Common myeloid progenitor, CD34-positive (primary cell): ENCODE data around the gene TIGD3.

Experiments used
- CTCF ChIA-PET: fragments of 350-600 bp; sonication (Branson Sonifier 250); formaldehyde crosslinking; loops from one replicate; lab custom pipeline; 2021; ENCODE audit warnings: antibody characterized with exemption; lab: Charles Lee
- POLR2A ChIA-PET: fragments of 350-600 bp; sonication (Branson Sonifier 250); formaldehyde crosslinking; loops from one replicate; lab custom pipeline; 2021; ENCODE audit warnings: antibody characterized with exemption; lab: Charles Lee
- DNase-seq, 3 donors: peaks; one replicate each; pipeline versions ENCODE4 v3.0.0 to v3.0.0-alpha.2; 2013
- H3K27ac ChIP-seq, 2 experiments: 1 replicate in 1 of 2; 2 replicates in 1 of 2; pipeline ENCODE4 v1.7.0; 2013; ENCODE audit warnings: inconsistent platforms in 2 of 2, low read length in 2 of 2, mild to moderate bottlenecking in 2 of 2, low read depth in 1 of 2, moderate library complexity in 1 of 2; ENCODE audit not compliant: severe bottlenecking in 2 of 2, insufficient read depth in 1 of 2, poor library complexity in 1 of 2
- H3K27me3 ChIP-seq, 5 experiments: replicated peaks in 2 of 5; 1 replicate in 3 of 5; 2 replicates in 2 of 5; pipeline versions ENCODE4 v1.6.1 to v1.7.0; 2013; ENCODE audit warnings: low read length in 4 of 5, mild to moderate bottlenecking in 2 of 5, moderate library complexity in 2 of 5, inconsistent platforms in 1 of 5; ENCODE audit not compliant: insufficient read depth in 5 of 5, control insufficient read depth in 4 of 5
- H3K36me3 ChIP-seq, 4 experiments: 1 replicate in 2 of 4; 2 replicates in 2 of 4; pipeline versions ENCODE4 v1.6.1 to v1.7.0; 2013; ENCODE audit warnings: low read length in 3 of 4, control low read depth in 1 of 4, mild to moderate bottlenecking in 1 of 4; ENCODE audit not compliant: control insufficient read depth in 4 of 4, insufficient read depth in 4 of 4
- H3K4me1 ChIP-seq, 4 experiments: 1 replicate in 3 of 4; 2 replicates in 1 of 4; pipeline versions ENCODE4 v1.6.1 to v1.7.1; 2013; ENCODE audit warnings: low read length in 3 of 4, mild to moderate bottlenecking in 3 of 4, control low read depth in 1 of 4, inconsistent platforms in 1 of 4, moderate library complexity in 1 of 4; ENCODE audit not compliant: control insufficient read depth in 4 of 4, insufficient read depth in 4 of 4; ENCODE audit errors: control extremely low read depth in 1 of 4
- H3K4me3 ChIP-seq, 7 experiments: 1 replicate in 4 of 7; 2 replicates in 3 of 7; pipeline versions ENCODE4 v1.5.1 to v1.7.0; 2013; ENCODE audit warnings: mild to moderate bottlenecking in 7 of 7, low read length in 6 of 7, moderate library complexity in 6 of 7, inconsistent platforms in 2 of 7, low read depth in 2 of 7, control low read depth in 1 of 7; ENCODE audit not compliant: insufficient read depth in 4 of 7, control insufficient read depth in 1 of 7; ENCODE audit errors: extremely low read depth in 1 of 7
- H3K9me3 ChIP-seq, 5 experiments: 1 replicate in 4 of 5; 2 replicates in 1 of 5; pipeline versions ENCODE4 v1.6.1 to v1.7.1; 2013; ENCODE audit warnings: low read length in 4 of 5, mild to moderate bottlenecking in 2 of 5, inconsistent platforms in 1 of 5, low read depth in 1 of 5, moderate library complexity in 1 of 5; ENCODE audit not compliant: control insufficient read depth in 4 of 5, insufficient read depth in 2 of 5; ENCODE audit errors: control extremely low read depth in 1 of 5
- WGBS: methylation state at CpG from one replicate; pipeline ENCODE4 v1.1.5; 2013; ENCODE audit not compliant: insufficient coverage; 5-methylcytosine and 5-hydroxymethylcytosine counted together

Gene TIGD3

DNA sequence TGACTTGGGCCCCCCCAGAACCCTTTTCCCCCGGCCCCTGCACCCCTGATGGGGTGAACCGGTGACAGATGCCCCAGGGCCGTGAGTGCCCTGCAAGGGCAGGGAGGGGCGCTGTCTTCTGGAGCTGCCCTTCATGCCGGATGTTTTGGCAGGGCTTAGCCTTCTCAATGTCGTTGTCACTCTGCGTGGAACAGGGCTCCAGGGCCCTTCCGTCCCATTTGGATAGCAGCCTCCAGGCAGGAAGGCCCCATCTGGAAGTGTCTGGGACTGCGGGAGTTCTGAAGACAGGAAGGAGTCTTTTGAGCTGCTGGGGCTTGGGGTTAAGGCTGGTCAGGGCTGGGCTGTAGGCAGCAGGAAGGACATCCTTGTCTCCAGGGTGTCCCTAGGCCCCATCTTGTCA lies 36.4 kb downstream of the TIGD3 start:
- ChIA-PET CTCF (interaction anchor here (1.2 to 2.9 kb wide), 4 partner anchors 15 to 43 kb away, joined by 3 to 7 read pairs (median 4); no protein-coding TSS in a partner anchor), POLR2A (interaction anchor here (0.8 to 1.2 kb wide), 2 partner anchors 12 to 31 kb away, joined by 3 read pairs; no protein-coding TSS in a partner anchor)
- Histone ChIP-seq H3K9me3 (no peaks in the 10 kb centered on the region), H3K27me3 (no peaks in the 10 kb centered on the region), H3K4me3 (no peak overlapping the region), H3K36me3 (peaks cover 0 to 52% (median 34%) of the 10 kb centered on the region in 4 experiments), H3K27ac (no peak overlapping the region), H3K4me1 (peaks cover 3 to 41% (median 39%) of the 10 kb centered on the region in 4 experiments)
- 96% methylated on average over 9 of the region's 9 CpGs for WGBS
- no peak for DNase-seq

DNA sequence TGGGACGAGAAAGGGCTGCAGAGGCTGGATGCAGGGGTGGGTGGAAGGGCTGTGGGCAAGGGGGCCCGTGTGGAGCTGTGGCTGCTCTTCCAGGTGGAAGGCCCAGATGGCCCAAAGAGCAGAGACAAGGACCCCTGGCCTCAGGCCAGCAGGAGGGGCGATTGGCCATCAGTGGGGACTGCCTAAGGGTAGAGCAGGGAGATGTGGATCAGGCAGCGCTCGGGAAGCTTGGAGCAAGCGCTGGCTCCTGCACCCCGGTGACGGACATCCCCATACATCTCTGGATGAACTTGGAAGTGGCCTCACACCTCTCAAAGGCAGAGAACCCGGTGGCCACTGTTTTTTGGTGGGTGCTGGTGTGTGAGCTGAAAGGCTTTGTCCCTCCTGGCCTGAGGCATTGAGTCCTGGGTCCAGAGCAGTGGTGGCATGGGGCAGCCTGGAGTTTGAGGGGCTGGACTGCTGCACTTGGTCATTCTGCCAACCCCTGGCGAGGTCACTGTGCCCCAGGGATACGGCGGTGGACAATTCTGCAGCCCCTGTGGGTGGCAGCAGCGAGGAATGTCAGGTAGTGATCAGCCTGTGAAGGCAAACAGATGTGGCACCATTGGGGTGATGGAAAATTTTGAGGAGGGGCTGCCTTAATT lies 37.8 kb downstream of the TIGD3 start:
- POLR2A ChIA-PET = no interaction called here
- no peak overlapping the region for H3K27ac ChIP-seq

GRCh38 chr11:65392899-65393298 lies 38.3 kb downstream of the TIGD3 start:
- WGBS = 84% methylated on average over 5 of the region's 5 CpGs
- peaks cover 0 to 63% (median 45%) of the 10 kb centered on the region in 4 experiments for H3K36me3 ChIP-seq
- no peaks in the 10 kb centered on the region for H3K9me3 ChIP-seq
- H3K27me3 ChIP-seq = no peaks in the 10 kb centered on the region
- no peak overlapping the region for H3K27ac ChIP-seq
- ChIA-PET POLR2A (no interaction called here), CTCF (interaction anchor here (1.1 to 2.9 kb wide), 4 partner anchors 11 to 35 kb away, joined by 3 to 7 read pairs (median 3); no protein-coding TSS in a partner anchor)
- no peak overlapping the region for H3K4me3 ChIP-seq
- no peak for DNase-seq
- peaks cover 0 to 26% (median 24%) of the 10 kb centered on the region in 4 experiments for H3K4me1 ChIP-seq

More for the DNA sequence above, 37.8 kb downstream of the TIGD3 start:
- no peak overlapping the region for H3K4me3 ChIP-seq
- DNase-seq = no peak
- no peaks in the 10 kb centered on the region for H3K27me3 ChIP-seq
- peaks cover 0 to 59% (median 42%) of the 10 kb centered on the region in 4 experiments for H3K36me3 ChIP-seq
- CTCF ChIA-PET = interaction anchor here (0.9 to 2.9 kb wide), 4 partner anchors 10 to 63 kb away, joined by 3 to 7 read pairs (median 3); no protein-coding TSS in a partner anchor
- WGBS = 86% methylated on average over 7 of the region's 13 CpGs
- H3K4me1 ChIP-seq = peaks cover 0 to 29% (median 28%) of the 10 kb centered on the region in 4 experiments
- no peaks in the 10 kb centered on the region for H3K9me3 ChIP-seq

DNA sequence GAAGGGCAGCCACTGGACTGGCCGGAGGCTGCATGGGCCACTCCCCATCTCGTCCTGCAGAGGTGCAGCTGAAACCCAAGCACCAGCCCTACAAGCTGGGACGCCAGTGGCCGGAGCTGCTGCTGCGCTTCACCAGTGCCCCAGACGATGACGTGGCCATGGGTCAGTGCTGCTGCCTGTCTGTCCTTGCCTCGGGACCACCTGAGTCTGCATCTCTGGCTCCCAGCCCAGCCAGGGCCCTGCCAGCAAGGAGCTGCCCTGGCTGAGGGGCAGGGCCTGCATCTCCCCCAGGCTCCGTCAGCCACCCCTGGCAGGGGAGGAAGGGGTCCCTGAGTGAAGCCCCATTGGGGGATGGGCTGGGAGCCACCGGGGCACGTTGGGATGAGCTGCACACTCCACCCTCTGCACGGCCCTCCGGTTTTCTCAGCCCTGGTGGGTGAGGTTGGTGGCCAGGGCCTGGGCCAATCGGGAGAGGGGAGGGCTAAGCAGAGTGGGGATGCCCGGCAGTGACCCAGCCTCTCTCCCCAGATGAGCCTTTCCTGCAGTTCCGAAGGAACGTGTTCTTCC lies 39.0 kb downstream of the TIGD3 start:
- Histone ChIP-seq H3K4me1 (peaks cover 0 to 19% (median 17%) of the 10 kb centered on the region in 4 experiments), H3K27me3 (no peaks in the 10 kb centered on the region), H3K4me3 (no peak overlapping the region), H3K36me3 (peaks cover 0 to 70% (median 48%) of the 10 kb centered on the region in 4 experiments), H3K27ac (no peak overlapping the region), H3K9me3 (no peaks in the 10 kb centered on the region)
- 87% methylated on average over 11 of the region's 17 CpGs for WGBS
- ChIA-PET CTCF (interaction anchor here (0.7 to 2.9 kb wide), 6 partner anchors 11 to 125 kb away, joined by 3 to 7 read pairs (median 3); partner anchors contain the start of gene SLC25A45), POLR2A (no interaction called here)
- no peak for DNase-seq

DNA sequence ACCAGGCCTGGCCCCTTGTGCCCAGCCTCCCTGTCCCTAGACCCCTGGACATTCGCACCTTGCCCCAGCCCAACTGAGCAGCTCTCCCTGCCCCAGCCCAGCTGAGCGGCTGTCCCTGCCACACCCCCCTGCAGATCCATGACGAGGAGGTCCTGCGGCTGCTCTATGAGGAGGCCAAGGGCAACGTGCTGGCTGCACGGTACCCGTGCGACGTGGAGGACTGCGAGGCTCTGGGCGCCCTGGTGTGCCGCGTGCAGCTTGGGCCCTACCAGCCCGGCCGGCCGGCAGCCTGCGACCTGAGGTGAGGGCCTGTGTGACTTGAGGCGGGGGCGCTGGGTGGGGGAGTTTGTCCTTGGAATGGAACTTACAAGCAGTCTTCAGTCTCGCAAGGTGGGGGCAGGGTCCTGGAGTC lies 39.6 kb downstream of the TIGD3 start:
- ChIA-PET POLR2A (no interaction called here), CTCF (interaction anchor here (0.7 to 1.3 kb wide), 4 partner anchors 11 to 124 kb away, joined by 3 read pairs; partner anchors contain the start of gene SLC25A45)
- Histone ChIP-seq H3K27ac (no peak overlapping the region), H3K27me3 (no peaks in the 10 kb centered on the region), H3K4me1 (peaks cover 0 to 15% (median 12%) of the 10 kb centered on the region in 4 experiments), H3K9me3 (no peaks in the 10 kb centered on the region), H3K36me3 (peaks cover 0 to 72% (median 48%) of the 10 kb centered on the region in 4 experiments), H3K4me3 (no peak overlapping the region)
- no peak for DNase-seq
- WGBS = 100% methylated on average over 17 of the region's 20 CpGs

GRCh38 chr11:65395961-65396530 lies 41.5 kb downstream of the TIGD3 start:
- Histone ChIP-seq H3K4me3 (no peak overlapping the region), H3K27ac (no peak overlapping the region), H3K36me3 (peaks cover 0 to 79% (median 53%) of the 10 kb centered on the region in 4 experiments), H3K4me1 (peaks cover 0 to 3% (median 2%) of the 10 kb centered on the region in 4 experiments), H3K27me3 (no peaks in the 10 kb centered on the region), H3K9me3 (no peaks in the 10 kb centered on the region)
- CTCF ChIA-PET = interaction anchor here (1.3 to 2.9 kb wide), 2 partner anchors 20 kb away, joined by 4 to 18 read pairs; no protein-coding TSS in a partner anchor
- POLR2A ChIA-PET = interaction anchor here (0.8 kb wide), 1 partner anchor 103 kb away, joined by 3 read pairs; the partner anchor contains the start of gene MALAT1
- no peak for DNase-seq
- 97% methylated on average over 12 of the region's 15 CpGs for WGBS
